Stimulated activated CD4-positive, alpha-beta T cell treated with anti-CD3 and anti-CD28 coated beads, Interleukin-4, amount 100 ng/mL, for 4 hours (primary cell): ENCODE measurements around the gene DHRS2.
A peak's percentile ranks its signal among the peaks of the same experiment; 100 is the strongest.
"Not testable (repeated sequence)": the region's sequence is repeated elsewhere in the genome, so short reads cannot be mapped to it uniquely, and the experiment has no call there.

Experiments used
- DNase-seq, 2 experiments: peaks; one replicate each; pipeline ENCODE4 v3.0.0-alpha.2; 2020

The DHRS2 gene

GRCh38 chr14:23636317-23637211, at the start of gene DHRS2:
Gene DHRS2 (plus strand): TSS chr14:23636364. CDS start chr14:23638865, 2,501 bp downstream.
- no peak for DNase-seq

GRCh38 chr14:23588884-23589598, 47.1 kb upstream of the DHRS2 start:
- peak; percentile 65 to 69 for DNase-seq

DNA sequence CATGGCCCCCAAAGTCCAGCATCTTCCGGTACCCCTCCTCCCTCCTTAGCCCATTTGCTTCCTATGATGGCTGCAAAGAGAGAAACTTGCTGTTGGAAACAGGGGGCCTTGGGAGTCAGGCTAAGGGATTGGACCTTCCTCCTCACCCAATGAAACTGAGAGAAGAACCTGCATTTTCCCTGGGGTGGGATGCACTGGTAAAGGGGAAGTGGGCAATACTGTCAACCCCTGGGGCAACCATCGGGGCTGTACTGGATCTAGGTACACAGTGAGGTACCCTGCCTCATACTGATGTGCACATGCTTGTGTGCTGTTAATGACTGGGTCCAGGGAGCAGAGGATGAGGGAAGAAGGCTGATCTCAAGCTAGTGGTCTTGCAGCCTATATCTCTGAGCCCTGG, 46.6 kb upstream of the DHRS2 start:
- no peak for DNase-seq

- no peak for DNase-seq
Measured at GRCh38 chr14:23590198-23590597, 46.0 kb upstream of the DHRS2 start.

DNA sequence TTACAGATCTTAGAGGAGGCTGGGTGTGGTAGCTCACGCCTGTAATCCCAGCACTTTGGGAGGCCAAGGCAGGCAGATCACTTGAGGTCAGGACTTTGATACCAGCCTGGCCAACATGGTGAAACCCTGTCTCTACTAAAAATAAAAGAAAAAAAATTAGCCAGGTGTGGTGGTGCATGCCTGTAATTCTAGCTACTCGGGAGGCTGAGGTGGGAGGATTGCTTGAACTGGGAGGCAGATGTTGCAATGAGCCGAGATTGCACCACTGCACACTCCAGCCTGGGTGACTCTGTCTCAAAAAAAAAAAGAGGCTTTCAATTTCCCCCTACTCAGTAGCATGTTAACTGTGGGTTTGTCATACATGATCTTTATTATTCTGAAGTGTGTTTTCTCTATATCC, 42.0 kb upstream of the DHRS2 start:
- not testable (repeated sequence) for DNase-seq

DNA sequence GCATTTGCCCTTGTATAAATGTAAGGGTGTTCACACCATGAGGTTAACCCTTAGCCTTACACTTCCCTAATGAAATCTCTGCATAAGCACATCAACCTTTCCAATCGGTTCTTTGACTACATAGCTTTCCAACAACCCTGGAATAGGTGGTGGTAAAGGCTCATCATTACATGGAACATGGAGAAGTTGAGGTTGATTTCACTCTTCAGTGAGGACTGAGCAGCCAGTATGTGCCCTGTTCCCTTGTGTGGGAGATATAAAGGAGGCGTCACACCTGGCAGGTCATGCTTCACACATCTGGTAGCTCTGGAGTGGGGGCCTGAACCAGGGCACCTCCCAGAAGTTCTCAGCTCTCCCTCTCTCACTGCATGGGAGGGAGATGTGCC, 35.8 kb upstream of the DHRS2 start:
- no peak for DNase-seq

DNA sequence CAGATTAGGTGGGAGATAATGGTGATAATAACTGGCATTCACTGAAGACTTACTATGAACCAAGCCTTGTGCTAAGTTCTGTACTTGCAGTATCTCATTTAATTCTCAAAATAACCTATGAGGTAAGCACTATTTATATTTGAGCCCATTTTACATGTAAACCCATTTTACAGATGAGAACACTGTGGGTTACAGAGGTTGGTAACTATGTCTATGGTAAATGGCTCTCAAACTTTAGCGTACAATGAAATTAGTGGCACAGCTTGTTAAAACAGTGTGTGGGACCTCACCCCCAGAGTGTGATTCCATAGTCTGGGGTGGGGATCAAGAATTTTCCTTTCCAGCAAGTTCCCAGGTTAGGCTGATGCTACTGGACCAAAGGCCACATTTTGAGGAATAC, 35.4 kb upstream of the DHRS2 start:
- DNase-seq, result no peak

GRCh38 chr14:23601424-23601823, 34.7 kb upstream of the DHRS2 start:
- DNase-seq, result no peak

- no peak for DNase-seq
Measured at GRCh38 chr14:23601845-23602180, 34.4 kb upstream of the DHRS2 start.

GRCh38 chr14:23602181-23603095, 33.7 kb upstream of the DHRS2 start:
- DNase-seq, result no peak

DNA sequence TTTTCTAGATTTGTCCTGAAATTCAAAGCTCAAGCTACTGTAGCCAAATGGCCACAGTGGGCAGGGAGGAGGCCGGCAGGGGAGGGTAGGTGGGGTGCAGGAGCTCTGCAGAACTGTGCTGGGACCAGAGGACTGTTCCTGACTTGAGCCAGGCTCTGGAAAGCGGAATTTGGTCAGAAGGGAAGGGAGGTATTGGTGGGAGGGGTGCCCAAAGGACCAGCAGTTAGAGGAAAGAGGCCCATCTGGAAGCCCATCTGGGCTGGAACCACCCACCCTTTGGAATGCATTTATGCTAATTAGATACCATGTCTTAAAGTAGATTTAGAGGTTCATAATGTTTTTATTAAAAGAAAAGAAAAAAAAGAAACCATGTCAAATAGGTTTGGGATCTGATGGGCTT, 33.1 kb upstream of the DHRS2 start:
- DNase-seq, result no peak

DNA sequence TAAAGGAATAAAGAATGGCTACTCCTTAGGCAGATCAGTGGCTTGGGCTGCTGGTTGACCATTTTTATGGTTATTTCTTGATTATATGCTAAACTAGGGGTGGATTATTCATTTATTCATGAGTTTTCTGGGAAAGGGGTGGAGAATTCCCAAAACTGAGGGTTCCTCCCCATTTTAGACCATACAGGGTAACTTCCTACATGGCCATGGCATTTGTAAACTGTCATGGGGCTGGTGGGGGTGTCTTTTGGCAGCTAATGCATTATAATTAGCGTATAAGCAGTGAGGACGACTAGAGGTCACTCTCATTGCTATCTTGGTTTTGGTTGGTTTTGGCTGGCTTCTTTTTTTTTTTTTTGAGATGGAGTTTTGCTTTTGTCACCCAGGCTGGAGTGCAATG, 32.0 kb upstream of the DHRS2 start:
- no peak for DNase-seq

DNA sequence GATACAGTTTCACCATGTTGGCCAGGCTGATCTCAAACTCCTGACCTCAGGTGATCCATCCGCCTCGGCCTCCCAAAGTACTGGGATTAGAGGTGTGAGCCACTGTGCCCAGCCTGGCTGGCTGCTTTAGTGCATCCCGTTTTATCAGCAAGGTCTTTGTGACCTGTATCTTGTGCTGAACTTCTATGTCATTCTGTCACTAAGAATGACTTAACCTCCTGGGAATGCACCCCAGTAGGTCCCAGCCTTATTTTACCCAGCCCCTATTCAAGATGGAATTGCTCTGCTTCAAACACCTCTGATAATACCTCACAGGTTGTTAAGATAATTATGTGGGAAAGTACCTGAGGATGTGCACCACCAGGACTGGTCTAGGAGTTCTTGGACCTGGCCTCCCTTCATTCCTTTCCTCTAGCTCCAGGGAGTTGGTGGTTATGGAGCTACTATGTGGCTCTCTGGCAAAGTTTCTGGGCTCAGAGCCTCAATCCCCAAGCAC, 31.4 kb upstream of the DHRS2 start:
- DNase-seq, result no peak

- no peak for DNase-seq
Measured at GRCh38 chr14:23605931-23606585, 30.1 kb upstream of the DHRS2 start.

- DNase-seq, result no peak
Measured at GRCh38 chr14:23608454-23608853, 27.7 kb upstream of the DHRS2 start.

- DNase-seq, result no peak
Measured at GRCh38 chr14:23609001-23609400, 27.2 kb upstream of the DHRS2 start.

- not testable (repeated sequence) for DNase-seq
Measured at GRCh38 chr14:23609411-23610089, 26.6 kb upstream of the DHRS2 start.

DNA sequence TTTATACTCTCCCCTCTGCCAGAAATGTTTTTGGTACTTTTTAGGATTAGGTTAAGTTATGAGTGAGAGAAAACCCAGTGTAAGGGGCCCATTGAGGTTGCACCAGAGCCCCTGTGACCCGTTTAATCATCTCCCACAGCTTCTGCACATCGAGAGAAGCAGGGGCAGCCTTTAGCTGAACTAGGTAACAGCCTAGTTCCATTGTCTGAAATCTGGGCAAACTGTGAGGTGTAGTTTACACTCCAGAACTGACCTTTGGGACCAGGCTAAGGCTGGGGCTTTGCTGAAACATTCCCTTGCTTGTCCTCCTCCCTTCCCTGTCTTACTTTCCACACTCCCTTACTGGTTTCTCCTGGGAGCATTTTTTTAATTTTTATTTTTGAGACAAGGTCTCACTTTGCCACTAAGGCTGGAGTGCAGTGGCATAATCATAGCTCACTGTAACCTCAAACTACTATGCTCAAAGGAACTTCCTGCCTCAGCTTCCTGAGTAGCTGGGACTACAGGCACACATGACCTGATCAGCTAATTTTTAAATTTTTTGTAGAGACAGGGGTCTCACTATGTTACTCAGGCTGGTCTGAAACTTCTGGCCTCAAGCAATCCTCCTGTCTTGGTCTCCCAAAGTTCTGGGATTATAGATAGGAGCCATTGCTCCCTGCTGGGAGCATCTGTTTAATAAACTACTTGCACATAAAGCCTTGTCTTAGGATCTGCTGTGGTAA, 25.9 kb upstream of the DHRS2 start:
- DNase-seq, result no peak

- no peak for DNase-seq
Measured at GRCh38 chr14:23610815-23611289, 25.3 kb upstream of the DHRS2 start.

- DNase-seq, result no peak
Measured at GRCh38 chr14:23612354-23612732, 23.8 kb upstream of the DHRS2 start.

DNA sequence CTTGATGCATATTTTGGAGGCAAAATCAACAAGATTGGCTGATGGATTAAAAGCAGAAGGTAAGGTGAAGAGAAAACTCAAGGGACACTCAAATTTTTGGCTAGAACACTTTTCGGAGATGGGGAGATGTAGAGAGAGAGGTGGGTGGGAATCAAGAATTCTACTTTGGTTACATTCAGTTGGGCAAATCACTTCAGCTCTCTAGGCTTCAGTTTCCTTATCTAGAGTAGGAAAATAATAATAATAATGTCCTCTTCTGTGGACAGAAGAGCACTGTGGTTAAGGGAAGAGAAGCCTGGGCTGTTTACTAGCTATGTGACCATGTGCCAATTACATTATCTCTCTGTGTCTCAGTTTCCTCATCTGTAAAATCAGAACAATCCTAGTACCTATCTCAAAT, 23.4 kb upstream of the DHRS2 start:
- no peak for DNase-seq
